Measurements from ENCODE around the gene CYP2D6.
"Not testable (repeated sequence)": the region's sequence is repeated elsewhere in the genome, so short reads cannot be mapped to it uniquely, and the experiment has no call there.

The CYP2D6 gene

DNA sequence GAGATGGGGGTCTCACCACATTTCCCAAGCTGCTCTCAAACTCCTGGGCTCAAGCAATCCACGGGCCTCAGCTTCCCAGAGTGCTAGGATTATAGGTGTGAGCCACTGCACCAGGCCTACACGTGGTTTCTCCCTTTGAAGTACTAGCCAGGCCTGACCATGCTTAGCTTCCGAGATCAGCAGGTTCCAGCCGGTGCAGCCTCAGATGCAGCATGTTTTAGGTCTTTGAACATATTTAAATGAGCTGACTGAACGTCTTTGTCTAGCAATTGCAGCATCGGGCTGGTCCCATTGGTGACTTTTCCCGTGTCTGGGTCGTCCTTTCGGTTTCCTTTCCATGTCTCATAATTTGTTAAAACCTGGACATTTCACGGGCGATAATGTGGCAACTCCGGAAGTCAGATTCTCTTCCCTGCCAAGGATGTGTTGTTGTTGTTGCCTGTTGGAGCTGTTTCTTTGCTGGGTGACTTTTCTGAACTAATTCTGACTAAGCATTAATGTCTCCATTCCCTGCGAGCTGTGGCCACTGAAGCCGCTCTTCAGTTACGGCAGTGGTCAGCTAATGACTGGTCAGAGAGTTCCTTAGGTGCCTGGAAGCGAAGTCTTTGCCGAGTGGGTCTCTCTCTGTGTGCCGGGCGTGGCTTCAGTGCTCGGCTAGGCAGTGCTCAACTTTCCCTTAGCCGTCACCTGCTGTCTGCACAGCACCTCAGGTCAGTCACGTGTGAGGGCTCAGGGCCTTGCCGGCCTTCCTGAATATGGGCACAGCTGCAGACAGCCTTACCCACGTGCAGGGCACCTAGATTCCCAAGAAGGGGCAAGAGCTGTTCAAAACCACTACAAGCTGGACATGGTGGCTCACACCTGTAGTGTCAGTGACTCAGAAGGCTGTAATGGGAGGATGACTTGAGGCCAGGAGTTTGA, 3.8 kb upstream of the CYP2D6 start:
- no peak for DNase-seq (ENCODE audit: low read depth in 2 of 2)

DNA sequence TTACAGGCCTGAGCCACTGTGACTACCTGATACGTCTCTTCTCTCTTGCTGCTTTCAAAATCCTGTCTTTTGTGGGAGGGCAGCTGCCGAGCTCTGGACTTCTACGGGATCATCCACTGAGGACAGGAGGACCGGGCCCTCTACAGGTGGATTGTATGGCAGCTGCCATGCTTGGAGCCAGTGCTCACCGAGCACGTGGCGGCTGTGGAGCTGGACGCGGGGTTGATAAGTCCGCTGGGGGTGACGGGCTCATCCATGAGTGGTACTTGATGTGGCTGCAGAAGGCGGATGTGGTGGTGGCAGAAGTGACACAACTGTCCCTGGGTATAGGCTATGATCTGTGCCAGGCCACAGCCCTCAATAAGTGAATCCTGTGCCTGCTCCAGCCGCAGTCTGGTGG, 1.8 kb upstream of the CYP2D6 start:
- no peak for DNase-seq (ENCODE audit: low read depth in 2 of 2)

DNA sequence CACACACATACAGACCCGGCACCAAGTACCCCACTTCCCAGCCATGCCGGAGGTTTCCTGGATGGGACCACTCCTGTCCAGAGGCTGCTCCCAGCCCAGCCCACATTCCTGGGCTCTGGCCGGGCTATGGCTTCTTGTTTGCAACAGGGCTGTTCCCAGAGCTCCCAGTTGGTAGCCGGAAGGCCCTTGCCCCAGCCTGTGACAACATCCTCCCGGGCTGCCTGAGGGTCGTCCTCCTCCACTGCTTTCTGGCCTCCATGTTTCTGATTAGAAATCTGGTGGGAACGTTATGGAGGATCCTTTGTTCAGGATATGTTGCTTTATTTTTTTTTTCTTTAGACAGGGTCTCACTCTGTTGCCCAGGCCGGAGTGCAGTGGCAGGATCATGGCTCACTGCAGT, 952 bp upstream of the CYP2D6 start:
- no peak for DNase-seq (ENCODE audit: low read depth in 2 of 2)

DNA sequence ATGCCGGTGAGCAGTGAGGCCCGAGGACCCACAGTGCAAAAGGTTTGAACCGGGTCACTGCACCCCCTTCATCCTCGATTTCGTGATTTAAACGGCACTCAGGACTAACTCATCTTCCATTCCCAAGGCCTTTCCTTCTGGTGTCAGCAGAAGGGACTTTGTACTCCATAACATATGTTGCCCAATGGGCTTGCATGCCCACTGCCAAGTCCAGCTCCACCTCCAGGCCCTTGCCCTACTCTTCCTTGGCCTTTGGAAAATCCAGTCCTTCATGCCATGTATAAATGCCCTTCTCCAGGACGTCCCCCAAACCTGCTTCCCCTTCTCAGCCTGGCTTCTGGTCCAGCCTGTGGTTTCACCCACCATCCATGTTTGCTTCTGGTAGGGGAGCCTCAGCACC, 428 bp downstream of the CYP2D6 start:
- DNase-seq (ENCODE audit: low read depth in 2 of 2): not testable (repeated sequence)

DNA sequence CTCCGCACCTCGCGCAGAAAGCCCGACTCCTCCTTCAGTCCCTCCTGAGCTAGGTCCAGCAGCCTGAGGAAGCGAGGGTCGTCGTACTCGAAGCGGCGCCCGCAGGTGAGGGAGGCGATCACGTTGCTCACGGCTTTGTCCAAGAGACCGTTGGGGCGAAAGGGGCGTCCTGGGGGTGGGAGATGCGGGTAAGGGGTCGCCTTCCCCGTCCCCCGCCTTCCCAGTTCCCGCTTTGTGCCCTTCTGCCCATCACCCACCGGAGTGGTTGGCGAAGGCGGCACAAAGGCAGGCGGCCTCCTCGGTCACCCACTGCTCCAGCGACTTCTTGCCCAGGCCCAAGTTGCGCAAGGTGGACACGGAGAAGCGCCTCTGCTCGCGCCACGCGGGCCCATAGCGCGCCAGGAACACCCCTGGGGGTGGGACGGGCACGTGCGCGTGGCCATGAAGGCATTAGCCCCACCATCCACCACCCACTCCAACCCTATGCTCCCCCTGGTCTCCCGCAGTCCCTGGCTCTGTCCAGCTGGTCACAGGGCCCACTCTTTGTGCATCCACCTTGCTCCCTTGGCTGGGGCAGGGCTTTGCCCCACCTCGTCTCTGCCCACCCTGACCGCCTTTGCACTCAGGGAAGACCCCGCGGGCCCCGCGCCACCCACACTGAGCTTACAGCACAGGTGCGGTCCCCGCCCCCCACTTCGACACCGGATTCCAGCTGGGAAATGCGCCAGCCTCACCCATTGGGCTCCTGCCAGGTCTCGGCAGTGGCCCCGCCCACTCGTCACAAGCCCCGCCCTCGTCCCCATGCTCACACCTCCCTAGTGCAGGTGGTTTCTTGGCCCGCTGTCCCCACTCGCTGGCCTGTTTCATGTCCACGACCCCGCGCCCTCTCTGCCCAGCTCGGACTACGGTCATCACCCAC, 1.6 kb downstream of the CYP2D6 start:
- DNase-seq (ENCODE audit: low read depth in 2 of 2): not testable (repeated sequence)

DNA sequence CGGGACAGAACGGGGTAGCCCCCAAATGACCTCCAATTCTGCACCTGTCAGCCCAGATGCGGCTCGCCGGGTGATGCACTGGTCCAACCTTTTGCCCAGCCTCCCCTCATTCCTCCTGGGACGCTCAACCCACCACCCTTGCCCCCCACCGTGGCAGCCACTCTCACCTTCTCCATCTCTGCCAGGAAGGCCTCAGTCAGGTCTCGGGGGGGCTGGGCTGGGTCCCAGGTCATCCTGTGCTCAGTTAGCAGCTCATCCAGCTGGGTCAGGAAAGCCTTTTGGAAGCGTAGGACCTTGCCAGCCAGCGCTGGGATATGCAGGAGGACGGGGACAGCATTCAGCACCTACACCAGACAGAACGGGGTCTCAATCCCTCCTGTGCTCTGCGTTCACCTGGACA, 2.6 kb downstream of the CYP2D6 start:
- DNase-seq (ENCODE audit: low read depth in 2 of 2): not testable (repeated sequence)

DNA sequence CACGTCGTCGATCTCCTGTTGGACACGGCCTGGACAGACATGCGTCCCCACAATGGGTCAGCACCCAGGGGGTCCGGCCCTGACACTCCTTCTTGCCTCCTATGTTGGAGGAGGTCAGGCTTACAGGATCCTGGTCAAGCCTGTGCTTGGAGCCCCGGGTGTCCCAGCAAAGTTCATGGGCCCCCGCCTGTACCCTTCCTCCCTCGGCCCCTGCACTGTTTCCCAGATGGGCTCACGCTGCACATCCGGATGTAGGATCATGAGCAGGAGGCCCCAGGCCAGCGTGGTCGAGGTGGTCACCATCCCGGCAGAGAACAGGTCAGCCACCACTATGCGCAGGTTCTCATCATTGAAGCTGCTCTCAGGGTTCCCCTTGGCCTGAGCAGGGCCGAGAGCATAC, 3.0 kb downstream of the CYP2D6 start:
- no peak for DNase-seq (ENCODE audit: low read depth in 2 of 2)

DNA sequence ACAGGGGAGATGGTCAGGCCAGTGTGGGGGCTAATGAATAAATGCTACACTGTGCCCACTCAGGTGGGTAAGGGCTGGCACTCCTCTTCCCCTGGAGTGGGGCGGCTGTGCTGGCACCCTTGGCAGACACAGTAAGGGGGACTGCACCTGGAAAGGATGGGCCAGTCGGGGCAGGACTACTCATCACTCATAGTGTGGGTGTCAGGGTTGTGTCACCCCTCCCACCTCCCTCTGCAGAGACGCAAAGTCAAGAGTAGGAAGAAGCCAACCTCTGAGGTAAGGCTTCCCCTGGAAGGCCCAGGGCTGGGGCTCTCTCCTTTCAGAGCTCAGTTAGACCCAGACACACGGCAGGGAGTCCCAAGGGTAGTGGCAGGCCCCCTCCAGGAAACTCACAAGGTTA, 7.1 kb downstream of the CYP2D6 start:
- DNase-seq (ENCODE audit: low read depth in 2 of 2): not testable (repeated sequence)

DNA sequence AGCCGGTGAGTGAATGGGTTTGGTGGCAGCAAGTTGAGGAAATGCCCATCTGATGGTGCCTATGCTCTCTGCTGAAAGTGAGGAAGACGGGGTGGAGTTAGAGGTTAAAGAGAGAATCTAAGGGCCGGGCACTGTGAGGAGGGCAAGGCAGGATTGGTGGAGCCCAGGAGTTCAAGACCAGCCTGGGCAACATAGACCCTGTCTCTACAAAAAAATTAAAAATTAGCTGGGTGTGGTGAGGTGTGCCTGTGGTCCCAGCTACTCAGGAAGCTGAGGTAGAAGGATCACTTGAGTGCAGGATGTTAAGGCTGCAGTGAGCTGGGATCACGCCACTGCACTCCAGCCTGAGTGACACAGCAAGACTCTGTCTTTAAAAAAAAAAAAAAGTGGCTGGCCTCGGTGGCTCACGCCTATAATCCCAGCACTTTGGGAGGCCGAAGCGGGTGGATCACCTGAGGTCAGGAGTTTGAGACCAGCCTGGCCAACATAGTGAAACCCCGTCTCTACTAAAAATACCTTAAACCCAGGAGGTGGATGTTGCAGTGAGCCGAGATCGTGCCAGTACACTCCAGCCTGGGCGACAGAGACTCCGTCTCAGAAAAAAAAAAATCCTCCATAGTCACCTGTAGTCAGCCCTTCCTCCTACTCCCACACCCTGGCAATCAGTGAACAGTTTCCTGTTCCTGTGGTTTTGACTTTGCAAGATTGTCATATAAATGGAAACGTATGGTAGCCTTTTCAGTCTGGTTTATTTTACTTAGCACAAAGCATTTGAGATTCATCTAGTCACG, 10.2 kb downstream of the CYP2D6 start:
- DNase-seq (ENCODE audit: low read depth in 2 of 2): not testable (repeated sequence)

DNA sequence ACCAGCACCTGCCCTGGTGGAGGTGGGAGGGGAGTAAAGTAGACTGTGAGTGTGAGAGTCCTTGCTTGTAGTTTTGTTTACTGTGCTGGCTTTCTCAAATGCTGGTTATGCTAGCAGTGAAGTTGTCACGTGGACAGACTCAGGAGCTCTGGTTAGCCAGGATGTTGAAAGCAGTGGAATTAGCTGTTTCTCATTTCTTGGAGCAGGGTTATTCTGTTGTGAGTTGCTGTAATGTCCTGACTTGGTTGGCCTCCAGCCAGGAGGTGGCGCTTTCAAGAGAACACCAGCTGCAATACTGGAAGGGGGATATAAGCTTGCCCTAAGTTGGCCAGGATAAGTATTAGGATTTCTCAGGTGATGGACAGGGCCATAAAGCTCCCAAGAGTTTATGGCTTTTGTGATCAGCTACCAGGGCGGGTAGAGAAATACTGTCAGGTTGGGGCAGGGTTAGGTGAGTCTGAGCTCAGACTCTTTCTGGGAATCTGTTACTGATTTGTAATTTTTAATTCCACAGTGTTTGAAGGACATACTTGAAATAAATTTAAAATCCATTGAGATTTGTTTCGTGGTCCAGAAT, 13.7 kb downstream of the CYP2D6 start:
- no peak for DNase-seq (ENCODE audit: low read depth in 2 of 2)

DNA sequence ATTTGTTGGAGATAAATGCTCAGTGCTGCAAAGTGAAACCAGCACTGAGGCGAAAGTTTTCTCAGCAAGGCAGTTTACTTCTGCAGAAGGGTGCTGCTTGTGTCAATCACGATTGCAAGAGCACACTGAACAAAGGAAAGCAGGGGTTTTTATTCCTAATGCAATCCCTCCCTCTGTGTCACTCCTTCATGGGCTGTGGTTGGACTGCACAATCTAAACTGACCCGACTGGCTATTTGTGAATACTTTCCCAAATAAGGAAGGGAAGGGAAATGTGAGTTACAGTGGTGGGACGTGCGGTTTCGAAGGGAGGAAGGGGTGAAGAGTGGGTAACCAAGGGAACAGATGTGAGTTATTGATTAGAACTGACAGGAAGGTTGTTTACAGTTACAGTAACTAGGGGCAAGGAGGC, 15.2 kb downstream of the CYP2D6 start:
- not testable (repeated sequence) for DNase-seq (ENCODE audit: low read depth in 2 of 2)

DNA sequence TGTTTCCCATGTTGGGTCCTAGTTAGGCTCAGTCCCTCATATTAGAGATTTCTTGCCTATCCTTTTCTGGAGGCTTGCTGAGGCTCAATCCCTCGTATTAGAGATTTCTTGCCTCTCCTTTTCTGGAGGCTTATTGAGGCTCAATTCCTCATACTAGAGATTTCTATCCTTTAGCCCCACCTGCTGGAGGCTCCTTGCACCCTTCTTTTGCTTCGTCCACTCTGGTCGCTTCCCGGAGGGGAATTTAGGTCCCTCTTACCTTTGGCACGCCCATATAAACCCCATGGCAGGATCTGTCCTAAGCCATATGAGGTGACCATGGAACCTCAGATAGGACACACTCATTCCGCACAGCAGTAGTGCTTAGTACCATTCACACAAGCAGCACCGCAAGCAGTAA, 15.9 kb downstream of the CYP2D6 start:
- no peak for DNase-seq (ENCODE audit: low read depth in 2 of 2)

DNA sequence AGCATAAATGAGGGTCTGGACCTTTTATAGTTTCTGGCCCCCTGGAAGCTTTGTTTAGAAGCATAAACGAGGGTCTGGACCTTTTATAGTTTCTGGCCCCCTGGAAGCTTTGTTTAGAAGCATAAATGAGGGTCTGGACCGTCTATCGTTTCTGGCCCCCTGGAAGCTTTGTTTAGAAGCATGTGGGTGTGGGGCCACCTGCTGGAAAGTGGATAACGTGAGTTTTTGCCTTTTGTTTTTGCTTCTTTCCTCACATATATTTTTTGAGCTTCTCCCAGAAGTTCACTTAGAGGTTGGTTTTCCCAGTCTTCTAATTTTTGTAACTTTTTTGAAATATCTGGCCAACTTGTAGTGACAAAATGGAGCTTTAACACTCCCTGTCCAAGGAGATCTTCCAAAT, 17.8 kb downstream of the CYP2D6 start:
- not testable (repeated sequence) for DNase-seq (ENCODE audit: low read depth in 2 of 2)

DNA sequence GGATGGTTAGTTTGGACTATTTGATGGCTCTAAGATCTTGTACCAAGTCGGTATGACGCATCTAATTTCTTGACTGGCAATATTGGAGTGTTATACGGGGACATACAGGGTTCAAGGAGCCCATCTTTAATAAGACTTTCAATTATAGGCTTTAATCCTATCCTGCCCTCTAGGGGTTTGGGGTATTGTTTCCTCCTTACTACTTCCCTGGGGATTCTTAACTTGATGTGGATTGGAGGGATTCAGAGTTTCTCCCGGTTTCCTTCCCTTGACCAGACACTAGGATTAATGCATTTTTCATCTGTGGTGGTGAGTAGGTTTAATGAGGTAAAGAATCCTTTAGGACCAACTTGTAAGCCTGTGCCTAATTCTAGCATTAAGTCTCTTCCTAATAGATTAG, 18.8 kb downstream of the CYP2D6 start:
- DNase-seq (ENCODE audit: low read depth in 2 of 2): no peak

DNA sequence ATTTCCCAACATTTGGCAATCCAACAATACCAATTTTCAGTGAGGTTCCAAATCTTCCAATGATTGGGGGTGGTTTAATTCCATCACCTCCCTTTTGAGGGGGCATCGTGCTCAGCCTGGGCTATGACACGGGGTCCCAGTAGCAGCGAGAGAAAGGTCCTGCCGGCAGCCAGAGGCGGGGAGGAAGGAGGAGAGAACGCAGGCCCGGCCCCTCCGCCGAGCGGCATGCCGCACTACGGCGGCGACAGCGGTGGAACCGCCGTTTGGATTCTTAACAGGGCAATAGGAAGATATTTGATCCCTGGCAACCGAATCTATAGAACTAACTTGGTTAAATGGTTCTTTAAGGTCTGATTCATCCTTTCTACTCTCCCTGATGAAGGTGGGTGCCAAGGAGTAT, 21.8 kb downstream of the CYP2D6 start:
- DNase-seq (ENCODE audit: low read depth in 2 of 2): no peak

DNA sequence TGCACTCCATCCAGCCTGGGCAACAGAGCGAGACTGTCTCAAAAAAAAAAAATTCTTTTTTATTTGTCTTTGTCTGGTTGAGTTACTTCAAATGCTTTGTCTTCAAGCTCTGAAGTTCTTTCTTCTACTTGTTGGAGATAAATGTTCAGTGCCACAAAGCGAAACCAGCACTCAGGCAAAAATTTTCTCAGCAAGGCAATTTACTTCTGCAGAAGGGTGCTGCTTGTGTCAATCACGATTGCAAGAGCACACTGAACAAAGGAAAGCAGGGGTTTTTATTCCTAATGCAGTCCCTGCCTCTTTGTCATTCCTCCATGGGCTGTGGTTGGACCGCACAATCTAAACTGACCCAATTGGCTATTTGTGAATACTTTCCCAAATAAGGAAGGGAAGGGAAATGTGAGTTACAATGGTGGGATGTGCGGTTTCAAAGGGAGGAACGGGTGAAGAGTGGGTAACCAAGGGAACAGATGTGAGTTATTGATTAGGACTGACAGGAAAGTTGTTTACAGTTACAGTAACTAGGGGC, 26.2 kb downstream of the CYP2D6 start:
- DNase-seq (ENCODE audit: low read depth in 2 of 2): not testable (repeated sequence)

DNA sequence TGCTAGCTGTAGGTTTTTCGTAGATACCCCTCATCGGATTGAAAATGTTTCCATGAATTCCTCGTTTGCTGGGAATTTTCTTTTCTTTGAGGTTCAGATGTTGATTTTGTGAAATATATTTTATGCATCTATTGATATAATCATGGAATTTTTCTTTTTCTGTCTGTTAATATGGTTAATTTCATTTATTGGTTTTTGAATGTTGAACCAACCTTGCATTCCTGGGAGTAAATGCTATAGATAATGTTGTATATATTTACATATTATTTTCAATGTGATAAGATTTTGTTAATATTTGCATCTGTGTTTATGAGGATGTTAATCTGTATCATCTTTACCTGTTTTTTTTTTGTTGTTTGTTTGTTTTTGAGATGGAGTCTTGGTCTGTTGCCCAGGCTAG, 29.4 kb downstream of the CYP2D6 start:
- DNase-seq (ENCODE audit: low read depth in 2 of 2): no peak

DNA sequence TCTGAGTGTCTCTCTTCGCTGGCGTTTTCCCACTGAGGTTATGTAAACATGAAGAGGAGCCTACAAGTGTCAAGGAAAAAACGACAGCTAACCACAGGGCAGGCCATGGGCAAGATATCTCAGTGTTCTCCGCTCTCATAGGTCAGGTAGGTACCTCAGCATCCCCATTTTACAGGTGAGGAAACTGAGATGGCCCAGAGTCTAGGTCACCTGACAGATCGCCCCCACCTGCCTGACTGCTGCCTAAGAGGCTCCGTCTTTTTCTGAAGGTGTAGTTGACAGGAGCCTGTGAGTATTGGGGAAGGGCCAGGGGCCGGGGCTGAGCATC, 39.2 kb downstream of the CYP2D6 start:
- DNase-seq (ENCODE audit: low read depth in 2 of 2): no peak

DNA sequence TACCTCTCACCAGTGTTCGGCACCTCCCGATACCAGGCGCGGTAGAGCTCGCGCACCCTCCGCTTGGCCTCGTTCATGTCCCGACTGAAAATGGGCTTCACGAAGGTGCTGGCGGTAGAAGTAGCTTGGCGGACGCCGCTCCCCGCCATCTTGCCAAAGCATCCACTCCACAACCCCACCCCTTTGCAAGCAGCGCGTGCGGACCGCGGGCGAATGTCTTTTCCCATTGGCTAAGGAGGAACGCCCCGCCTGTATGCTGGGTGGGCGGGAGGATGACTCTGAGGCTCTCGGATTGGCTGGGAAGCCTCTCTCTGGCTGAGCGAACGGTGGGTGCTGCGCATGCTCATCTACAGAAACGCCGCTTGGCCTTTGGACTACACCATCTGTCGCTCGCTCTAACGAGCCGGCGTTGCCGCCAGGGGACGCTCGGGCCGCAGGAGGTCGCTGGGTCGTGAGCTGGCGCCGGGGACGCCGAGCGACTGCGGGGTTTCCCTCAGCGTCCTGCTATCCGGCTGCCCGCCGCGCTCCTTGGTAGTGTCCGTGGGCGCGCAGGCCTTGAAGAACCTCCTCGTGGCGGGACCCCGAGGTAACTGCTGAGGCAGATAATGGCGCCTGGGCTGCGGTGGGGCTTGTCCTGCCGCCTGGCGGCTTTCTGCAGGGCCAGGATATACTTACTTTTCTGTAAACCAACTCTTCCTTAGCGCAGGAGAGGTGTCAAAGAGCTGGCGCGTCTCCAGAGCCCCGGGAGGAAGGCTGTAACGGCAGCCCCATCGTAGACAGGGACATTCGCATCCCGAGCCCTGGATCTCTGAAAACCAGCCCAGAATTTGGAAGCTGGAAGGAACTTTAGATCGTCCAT, 39.8 kb downstream of the CYP2D6 start, which contains the start of gene NDUFA6:
TSS of gene NDUFA6 (minus strand) at position 177 of the 859 bp plus-strand sequence. CDS start at position 149, 28 bp downstream.
- peak; percentile 97 to 98 for DNase-seq (ENCODE audit: low read depth in 2 of 2)

DNA sequence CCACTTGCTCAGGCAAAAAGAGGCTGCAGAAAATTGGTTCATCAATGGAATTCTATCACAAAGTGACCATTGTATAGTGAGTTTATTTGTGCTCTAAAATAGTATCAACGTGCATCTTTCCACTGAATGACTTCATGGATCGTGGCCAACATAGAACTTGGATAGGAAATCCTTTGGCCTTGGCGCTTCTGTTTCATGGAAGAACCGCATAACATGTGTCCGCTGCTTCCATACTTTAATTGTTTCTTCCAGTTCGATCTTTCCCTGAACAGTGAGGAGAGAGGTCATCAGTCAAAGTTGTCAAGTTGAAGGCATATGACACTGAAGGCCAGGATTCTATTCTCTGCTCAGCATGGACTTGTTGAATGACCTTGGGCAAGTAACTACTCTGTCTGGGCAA, 44.6 kb downstream of the CYP2D6 start:
- no peak for DNase-seq (ENCODE audit: low read depth in 2 of 2)
